T-helper 1 cell (primary cell): Measurements from ENCODE around the gene ZNF438.
A peak's percentile ranks its signal among the peaks of the same experiment; 100 is the strongest.
"Not testable (repeated sequence)": the region's sequence is repeated elsewhere in the genome, so short reads cannot be mapped to it uniquely, and the experiment has no call there.

Experiments
- DNase-seq, 5 donors: peaks; one replicate each; pipeline ENCODE4 v3.0.0-alpha.2; 2012 to 2020

Gene ZNF438

GRCh38 chr10:30931094-30931493 is 100.6 kb downstream of the ZNF438 start:
- DNase-seq: no peak

- no peak for DNase-seq
These were observed 101.7 kb downstream of the ZNF438 start for GRCh38 chr10:30929901-30930520.

DNA sequence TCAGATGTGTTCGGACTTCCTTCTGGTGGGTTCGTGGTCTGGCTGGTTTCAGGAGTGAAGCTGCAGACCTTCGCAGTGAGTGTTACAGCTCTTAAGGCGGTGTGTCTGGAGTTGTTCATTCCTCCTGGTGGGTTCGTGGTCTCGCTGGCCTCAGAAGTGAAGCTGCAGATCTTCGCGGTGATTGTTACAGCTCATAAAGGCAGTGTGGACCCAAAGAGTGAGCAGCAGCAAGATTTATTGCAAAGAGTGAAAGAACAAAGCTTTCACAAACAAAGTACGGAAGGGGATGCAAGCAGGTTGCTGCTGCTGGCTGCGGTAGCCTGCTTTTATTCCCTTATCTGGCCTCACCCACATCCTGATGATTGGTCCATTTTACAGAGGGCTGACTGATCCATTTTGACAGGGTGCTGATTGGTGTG is 102.3 kb downstream of the ZNF438 start:
- peak in 1 of 5 donors; percentile 12 for DNase-seq

DNA sequence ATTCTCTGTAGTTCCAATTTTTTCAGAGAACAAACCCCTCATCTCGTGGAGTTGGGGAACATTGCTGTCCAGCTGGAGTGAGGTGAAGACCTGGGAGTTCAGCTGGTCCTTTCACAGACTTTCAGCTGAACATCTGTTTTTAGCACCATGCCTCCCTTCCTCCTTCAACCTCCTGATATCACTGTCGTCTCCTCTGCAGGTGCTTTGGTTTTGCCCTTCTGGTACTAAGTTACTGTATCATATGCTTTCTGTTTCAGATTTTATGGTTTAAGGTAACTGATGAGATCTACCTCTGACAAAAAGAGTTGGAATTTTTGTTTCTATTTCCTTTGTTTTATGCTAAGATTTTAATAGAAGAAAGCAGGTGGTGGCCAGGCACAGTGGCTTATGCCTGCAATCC is 102.9 kb downstream of the ZNF438 start:
- no peak for DNase-seq

DNA sequence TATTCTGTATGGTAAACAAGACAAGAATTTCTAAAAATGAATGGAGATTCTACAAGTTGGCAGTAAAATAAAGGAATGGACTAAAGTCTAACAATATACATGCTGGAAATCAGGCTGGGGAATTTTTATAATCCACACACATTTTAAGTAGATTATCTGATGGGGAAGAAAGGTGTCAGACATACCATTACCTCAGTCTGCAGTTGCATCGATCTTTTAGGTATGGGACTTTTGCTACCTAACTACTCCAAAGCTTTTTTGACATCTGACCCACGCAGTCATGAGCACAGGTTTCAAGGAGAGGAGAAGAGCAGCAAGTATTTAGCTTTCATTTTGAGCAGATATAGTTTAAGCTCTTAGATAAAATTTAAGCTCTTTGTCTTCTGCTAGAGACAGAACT is 113.0 kb downstream of the ZNF438 start:
- DNase-seq: no peak

DNA sequence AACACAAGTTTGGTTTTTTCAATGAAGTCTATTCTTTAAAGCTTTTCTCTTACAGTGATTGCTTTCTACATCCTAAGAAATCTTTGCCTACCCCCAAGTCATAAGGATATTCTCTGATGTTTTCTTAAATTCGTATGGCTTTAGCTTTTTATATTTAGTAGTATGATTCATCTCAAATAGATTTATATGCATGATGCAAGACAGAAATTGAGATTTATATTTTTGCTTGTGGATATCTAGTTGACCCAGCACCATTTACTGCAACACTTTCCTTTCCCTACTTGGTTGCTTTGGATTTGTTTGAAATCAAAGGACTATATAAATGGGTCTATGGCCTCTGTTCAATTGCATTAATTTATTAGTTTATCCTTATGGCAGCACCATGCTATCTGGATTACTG is 113.9 kb downstream of the ZNF438 start:
- DNase-seq: no peak

GRCh38 chr10:30917067-30917466 is 114.6 kb downstream of the ZNF438 start:
- DNase-seq: no peak

DNA sequence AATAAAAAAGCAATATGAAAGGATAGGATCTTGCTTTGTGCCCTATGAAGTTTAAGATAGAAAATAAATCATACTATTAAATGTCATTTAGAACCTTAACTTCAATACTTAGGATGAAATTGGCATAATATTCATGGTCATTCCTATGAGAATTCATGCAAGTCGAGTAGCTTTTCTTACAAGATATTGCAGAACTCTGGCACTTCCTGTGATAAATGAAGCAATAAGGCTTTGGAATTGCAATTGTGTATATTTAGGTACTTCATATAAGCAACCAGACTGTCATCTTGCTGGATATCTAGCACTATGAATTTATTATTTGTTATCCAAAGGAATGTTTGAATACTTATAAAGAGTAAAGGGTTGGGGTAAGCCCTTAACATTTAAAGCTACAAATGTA is 116.5 kb downstream of the ZNF438 start:
- no peak for DNase-seq

- DNase-seq: no peak
These were observed 120.3 kb downstream of the ZNF438 start for GRCh38 chr10:30911303-30911863.

- DNase-seq: no peak
These were observed 128.1 kb downstream of the ZNF438 start for GRCh38 chr10:30903397-30904138.

DNA sequence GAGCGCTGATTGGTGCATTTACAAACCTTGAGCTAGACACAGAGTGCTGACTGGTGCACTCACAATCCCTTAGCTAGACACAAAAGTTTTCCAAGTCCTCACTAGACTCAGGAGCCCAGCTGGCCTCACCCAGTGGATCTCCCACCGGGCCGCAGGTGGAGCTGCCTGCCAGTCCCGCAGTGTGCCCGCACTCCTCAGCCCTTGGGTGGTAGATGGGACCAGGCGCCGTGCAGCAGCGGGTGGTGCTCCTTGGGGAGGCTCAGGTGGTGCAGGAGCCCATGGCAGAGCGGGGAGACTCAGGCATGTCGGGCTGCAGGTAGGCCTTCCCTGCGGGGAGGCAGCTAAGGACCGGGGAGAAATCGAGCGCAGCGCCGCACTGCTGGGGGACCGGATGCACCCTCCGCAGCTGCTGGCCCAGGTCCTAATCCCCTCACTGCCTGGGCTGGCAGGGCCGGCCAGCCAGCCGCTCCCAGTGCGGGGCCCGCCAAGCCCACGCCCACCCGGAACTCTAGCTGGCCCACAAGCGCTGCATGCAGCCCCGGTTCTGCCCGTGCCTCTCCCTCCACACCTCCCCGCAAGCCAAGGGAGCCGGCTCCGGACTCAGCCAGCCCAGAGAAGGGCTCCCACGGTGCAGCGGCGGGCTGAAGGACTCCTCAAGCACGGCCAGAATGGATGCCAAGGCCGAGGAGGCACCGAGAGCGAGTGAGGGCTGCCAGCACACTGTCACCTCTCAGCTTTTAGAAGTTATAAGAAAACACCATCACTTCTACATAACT is 128.9 kb downstream of the ZNF438 start:
- no peak for DNase-seq

DNA sequence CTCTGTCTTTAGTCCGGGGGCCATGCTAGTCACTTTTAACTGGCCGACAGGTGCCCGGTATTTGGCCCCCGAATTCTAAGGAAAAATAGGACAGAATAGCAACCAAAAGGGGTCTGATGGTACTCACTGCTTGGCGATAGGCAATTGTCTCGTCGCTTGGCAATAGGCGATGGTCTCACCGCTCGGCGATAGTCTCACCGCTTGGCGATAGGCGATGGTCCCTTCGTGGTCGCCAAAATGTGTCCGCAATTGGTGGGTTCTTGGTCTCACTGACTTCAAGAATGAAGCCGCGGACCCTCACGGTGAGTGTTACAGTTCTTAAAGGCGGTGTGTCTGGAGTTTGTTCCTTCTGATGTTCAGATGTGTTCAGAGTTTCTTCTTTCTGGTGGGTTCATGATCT is 130.2 kb downstream of the ZNF438 start:
- DNase-seq: not testable (repeated sequence)

GRCh38 chr10:30898964-30899363 is 132.7 kb downstream of the ZNF438 start:
- no peak for DNase-seq

DNA sequence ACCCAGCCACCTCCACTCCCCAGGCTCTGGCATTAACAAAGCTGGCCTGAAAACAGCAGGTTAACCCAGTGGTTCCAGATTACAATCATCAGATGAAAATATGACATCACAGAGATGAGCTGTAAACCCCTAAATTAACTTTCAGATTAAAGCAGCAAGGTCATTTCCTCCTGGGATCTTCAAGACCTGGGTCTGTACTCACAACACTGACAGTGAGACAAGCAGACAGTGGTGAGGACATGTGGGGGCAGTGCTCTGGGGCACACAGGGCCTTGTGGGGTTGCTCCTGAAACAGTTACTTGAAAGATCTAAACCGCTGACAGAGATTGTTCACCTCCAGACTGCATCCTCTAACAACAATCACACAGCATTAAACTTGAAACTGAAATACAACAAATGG is 134.1 kb downstream of the ZNF438 start:
- DNase-seq: peak in 1 of 5 donors; percentile 14

DNA sequence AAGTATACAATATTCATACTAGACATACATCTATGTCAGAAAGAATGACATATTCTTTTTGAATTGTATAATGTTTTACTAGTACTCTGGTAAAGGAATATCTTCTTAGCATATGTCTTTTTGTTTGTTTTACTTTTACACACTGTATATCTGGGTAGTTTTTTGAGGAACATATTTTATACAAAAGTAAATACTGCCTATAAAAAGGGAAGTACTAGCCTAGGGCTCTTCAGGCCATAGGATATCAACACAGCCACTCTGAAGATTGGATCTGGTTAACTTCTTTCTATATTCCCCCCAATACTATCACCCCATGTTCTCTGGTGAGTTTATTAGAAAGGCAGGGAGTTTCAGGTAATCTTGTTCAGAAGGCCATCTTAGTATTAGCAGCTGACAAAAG is 134.6 kb downstream of the ZNF438 start:
- no peak for DNase-seq

DNA sequence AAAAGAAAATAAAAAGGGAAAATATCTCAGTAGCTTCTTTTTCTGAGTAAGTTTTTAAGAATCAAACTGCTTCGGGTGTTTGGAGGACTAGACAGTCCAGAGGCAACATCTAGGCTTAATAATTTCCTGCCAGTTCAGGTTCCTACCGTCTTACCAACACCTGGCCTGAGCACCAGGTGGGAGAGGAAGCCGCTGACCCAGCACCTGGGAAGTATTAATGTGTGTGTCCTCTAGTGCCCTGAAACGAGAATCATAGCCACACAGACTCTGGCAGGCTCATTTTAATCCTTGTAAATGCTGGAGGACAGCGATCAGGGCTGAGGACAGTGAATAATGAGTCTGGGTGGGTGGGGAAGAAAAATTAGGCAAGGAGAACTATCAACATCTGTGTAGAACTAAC is 137.4 kb downstream of the ZNF438 start:
- DNase-seq: no peak

- DNase-seq: no peak
These were observed 138.5 kb downstream of the ZNF438 start for GRCh38 chr10:30893208-30893607.

DNA sequence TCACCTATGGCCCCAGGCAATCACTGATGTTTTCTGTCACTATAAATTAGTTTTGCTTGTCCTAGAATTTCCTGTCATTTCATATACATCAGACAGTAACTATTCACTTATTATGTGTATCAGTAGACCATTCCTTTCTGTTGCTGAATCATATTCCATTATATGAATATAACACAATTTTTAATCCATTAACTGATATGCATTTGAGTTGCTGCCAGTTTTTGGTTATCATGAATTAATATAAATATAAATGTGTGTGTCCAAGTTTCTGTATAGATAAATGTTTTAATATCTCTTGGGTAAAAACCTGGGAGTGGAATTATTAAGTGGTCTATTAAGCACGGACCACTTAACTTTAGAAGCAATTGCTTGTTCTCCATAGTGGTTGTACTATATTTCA is 143.8 kb downstream of the ZNF438 start:
- DNase-seq: no peak

- DNase-seq: no peak
These were observed 146.2 kb downstream of the ZNF438 start for GRCh38 chr10:30885423-30885822.

- no peak for DNase-seq
These were observed 147.9 kb downstream of the ZNF438 start for GRCh38 chr10:30883751-30884150.

- DNase-seq: no peak
These were observed 148.5 kb downstream of the ZNF438 start for GRCh38 chr10:30883116-30883515.

DNA sequence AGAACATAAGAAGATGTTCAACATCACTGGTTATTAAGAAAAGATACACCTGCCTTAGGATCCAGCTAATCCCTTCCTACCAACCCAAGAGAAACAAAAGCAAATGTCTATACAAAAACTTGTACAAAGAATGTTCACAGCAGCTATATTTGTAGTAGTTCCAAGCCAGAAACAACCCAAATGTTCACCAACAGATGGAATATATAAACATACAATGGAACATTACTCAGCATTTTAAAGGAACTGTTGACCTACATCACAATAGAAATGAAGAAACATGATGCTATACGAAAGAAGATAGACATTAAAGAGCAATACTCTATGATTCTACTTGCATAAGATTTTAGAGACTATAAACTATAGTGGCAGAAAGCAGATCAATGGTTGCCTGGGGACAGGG is 149.4 kb downstream of the ZNF438 start:
- DNase-seq: no peak

- DNase-seq: no peak
These were observed 152.7 kb downstream of the ZNF438 start for GRCh38 chr10:30878920-30879319.

GRCh38 chr10:30877111-30877510 is 154.6 kb downstream of the ZNF438 start:
- DNase-seq: no peak
